ENCODE results near the gene JPT2.

Gene JPT2

GRCh38 chr16:1653023-1653422 is 25.1 kb upstream of the JPT2 start:
- DNase-seq = no peak

- DNase-seq = peak in 1 of 2 donors; percentile 35
Observed at GRCh38 chr16:1654505-1655268, 23.4 kb upstream of the JPT2 start.

- DNase-seq = no peak
Observed at GRCh38 chr16:1655269-1655807, 22.7 kb upstream of the JPT2 start.

GRCh38 chr16:1655909-1656807 is 21.9 kb upstream of the JPT2 start:
- no peak for DNase-seq

GRCh38 chr16:1656808-1657617 is 21.1 kb upstream of the JPT2 start:
- no peak for DNase-seq

GRCh38 chr16:1657841-1658240 is 20.2 kb upstream of the JPT2 start:
- no peak for DNase-seq

- DNase-seq = peak in 1 of 2 donors; percentile 87
Observed at GRCh38 chr16:1659031-1659430, 19.0 kb upstream of the JPT2 start.

- no peak for DNase-seq
Observed at GRCh38 chr16:1661826-1662225, 16.3 kb upstream of the JPT2 start.

- DNase-seq = no peak
Observed at GRCh38 chr16:1662543-1662942, 15.5 kb upstream of the JPT2 start.

GRCh38 chr16:1665829-1666228 is 12.2 kb upstream of the JPT2 start:
- no peak for DNase-seq

GRCh38 chr16:1666316-1666715 is 11.8 kb upstream of the JPT2 start:
- DNase-seq = no peak

GRCh38 chr16:1667271-1667670 is 10.8 kb upstream of the JPT2 start:
- DNase-seq = no peak

GRCh38 chr16:1667916-1668315 is 10.2 kb upstream of the JPT2 start:
- no peak for DNase-seq

GRCh38 chr16:1668612-1669319 is 9.3 kb upstream of the JPT2 start:
- DNase-seq = no peak

- no peak for DNase-seq
Observed at GRCh38 chr16:1669698-1670097, 8.4 kb upstream of the JPT2 start.

- DNase-seq = no peak
Observed at GRCh38 chr16:1670371-1670770, 7.7 kb upstream of the JPT2 start.

GRCh38 chr16:1670866-1671265 is 7.2 kb upstream of the JPT2 start:
- no peak for DNase-seq

- no peak for DNase-seq
Observed at GRCh38 chr16:1673424-1674151, 4.5 kb upstream of the JPT2 start.

- DNase-seq = no peak
Observed at GRCh38 chr16:1674306-1674705, 3.8 kb upstream of the JPT2 start.

GRCh38 chr16:1674751-1675664 is 3.1 kb upstream of the JPT2 start:
- no peak for DNase-seq
